Measurements from ENCODE around the gene ALCAM.

ALCAM gene

DNA sequence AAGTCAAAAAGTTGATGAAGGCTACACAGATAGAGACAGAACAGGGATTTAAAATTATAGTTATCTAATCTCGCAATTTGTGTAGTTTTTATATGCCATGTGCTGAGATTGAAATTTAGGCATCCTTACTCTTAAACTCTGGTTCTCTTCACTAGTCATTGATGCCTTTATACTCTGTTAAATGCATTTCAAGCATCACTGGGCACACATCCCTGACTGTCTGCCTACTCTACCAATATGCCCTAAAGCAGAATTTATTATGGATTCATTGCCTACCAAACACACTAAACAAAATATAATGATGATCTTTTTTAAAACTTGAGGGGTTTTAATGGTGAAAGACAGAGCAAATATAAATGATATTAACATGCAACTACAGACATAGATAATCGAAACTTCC, 10.3 kb upstream of the ALCAM start:
- DNase-seq (ENCODE audit: low read depth): no peak

DNA sequence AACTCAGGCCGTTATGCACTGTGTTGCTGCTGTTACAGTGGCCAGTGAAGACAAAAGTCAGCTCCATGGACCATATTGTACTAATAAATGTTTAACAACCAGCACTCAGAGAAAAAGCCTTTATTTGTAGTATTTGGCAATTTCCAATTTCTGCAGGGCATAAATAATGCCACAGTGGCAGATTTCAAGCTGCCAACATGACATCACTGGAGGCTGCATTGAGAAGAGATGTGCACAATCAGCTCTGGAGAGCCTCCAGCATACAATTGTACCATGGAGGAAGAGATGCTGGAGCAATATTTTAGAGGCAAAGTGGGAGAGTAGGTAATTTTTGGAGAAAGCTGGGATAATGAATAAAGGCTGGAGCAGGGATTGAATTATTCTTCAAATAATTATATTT, 9.7 kb upstream of the ALCAM start:
- no peak for DNase-seq (ENCODE audit: low read depth)

DNA sequence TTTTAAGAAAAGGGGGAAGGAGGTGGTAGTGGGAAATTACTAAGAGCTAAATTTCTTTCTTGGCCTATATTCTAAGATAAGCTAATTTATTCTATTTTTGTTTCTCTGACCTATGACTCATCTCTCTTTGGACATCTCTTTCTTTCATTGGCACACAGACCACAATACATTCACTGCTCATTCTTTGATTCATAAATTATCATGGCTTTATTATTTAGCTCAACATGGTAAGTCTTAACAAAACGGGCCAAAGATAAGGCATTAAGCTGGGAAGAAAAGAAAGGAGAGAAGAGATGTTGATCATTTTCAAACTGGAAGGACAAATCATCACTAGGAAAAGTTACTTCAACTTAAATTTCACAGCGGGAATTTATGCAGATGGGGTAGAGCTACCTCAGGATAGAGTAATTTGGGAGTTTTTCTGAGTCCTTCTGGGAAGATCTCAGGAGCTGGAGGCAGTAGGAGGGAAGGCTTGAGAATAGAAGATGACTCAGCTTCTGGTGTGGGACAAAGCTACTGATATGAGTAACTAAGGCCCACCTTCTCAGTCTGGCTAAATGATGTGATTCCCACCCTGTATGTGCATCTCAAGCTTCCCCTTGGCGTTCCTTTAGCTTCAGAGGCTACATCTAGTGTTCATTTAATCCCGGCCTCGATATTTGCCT, 7.5 kb upstream of the ALCAM start:
- DNase-seq (ENCODE audit: low read depth): no peak

DNA sequence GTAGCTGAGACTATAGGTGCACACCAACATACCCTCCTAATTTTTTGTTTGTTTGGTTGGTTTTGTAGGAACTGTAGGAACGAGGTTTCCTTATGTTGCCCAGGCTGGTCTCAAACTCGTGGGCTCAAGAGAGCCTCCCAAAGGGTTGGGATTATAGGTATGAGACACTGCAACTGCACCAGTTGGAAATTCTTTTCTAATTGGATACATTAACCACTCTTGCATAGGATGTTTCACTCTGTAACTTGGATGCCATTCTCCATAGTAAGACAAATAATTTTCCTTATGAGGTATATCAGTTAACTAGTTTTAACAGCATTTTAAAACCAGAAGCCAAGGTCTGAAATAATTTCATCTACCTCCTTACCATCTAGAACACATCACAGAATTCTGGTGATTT, 6.7 kb upstream of the ALCAM start:
- no peak for DNase-seq (ENCODE audit: low read depth)

DNA sequence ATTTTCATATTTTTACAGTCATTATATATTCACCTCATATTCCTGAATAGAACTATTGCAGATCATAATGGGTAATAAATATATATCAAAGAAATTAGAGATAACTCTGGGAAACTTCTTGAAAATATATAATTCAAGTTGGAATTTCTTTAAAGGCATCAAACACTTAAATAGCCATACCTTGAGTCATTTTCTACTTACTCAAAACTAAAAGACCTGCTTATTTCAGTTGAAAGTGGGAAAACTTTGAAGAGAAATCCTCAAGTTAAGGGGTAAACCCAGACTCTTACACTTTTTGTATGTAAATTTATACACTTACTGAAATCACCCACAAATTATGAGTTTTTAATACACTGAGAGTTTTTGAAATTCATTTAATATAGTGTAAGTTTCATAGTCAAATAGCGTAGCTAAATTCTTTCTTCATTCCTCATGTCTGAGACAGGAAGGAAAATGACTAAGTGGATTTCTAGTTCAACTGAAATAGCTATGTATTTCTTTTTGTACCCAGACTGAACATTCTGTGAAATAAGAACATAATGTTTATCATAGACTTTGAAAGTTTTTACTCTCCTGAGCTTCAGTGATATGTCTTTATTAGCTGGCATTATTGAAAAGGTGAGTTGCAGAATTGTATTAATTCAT, 4.6 kb upstream of the ALCAM start:
- no peak for DNase-seq (ENCODE audit: low read depth)

DNA sequence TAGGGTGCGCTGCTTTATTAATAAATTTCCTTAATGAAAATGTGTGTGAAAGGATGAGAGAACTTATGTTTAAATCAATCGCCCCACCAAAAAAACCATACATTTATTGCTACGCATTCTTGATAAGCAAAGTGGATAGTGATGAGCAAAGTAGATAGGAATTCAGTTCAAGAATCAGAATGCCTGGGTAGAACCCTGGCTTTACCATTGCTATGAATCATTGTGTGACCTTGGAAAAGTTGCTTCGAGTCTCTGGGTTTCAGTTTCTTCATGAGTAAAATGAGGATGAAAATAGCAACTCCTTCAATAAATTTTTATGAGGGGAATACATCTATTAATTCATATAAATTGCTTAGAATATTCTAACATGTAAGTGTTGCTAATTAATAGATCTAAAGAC, 2.6 kb upstream of the ALCAM start:
- DNase-seq (ENCODE audit: low read depth): no peak

DNA sequence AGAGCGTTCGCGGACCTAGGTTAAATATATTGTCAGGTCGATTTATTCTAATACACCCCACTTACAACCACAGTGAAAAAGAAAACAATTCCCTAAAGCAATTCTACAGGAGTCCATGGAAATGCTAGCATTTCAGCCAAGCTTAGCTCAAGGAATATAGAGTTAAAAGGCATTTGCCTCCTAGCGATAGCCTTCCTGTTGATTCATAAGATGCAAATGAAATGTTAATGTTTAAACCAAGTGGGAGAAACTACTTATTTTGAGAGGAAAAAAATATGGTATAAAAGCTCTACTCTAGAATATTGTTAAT, 1.7 kb upstream of the ALCAM start:
- DNase-seq (ENCODE audit: low read depth): no peak

DNA sequence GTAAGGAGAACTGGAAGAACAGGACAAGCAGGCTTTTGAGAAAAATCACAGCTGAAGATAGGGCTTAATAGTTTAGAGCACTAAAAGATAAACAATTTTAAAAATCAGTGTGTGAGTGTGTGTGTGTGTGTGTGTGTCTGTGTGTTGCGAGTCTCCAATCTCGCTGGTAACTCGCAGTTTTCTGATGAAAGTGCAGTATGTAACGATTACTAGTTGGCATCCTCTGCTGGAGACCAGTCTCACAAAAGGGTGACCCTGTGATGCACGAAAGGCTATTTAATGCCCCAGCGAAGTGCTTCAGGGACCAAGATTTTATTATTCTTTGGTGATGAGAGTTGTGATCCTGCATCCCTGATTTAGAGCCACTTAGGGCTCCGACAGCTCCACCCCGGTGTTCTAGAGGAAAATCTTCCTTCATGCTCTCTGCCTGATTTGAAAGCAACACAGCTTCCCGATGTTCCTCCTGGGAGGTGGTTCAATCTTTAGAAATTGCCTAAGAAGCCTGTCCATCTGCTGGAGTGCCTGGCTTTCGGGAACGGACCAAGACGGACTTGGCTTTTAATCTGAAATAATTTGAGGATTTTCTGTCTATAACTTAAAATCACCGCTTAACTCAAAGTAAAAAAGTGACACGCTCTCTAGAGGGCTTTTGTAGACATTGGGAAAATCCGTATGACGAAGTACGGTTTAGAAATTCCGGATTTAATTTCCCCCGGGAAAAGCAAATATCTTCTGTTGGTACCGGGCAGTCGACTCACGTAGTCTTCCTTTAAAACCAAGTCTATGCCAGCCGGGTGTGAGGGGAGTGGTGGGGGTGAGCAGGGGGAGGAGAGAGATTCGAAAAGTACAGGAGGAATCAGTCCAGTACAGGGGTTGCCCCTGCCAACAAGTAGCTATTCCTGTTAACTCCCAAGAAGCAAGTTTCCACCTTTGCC, 1.1 kb upstream of the ALCAM start:
- no peak for DNase-seq (ENCODE audit: low read depth)

DNA sequence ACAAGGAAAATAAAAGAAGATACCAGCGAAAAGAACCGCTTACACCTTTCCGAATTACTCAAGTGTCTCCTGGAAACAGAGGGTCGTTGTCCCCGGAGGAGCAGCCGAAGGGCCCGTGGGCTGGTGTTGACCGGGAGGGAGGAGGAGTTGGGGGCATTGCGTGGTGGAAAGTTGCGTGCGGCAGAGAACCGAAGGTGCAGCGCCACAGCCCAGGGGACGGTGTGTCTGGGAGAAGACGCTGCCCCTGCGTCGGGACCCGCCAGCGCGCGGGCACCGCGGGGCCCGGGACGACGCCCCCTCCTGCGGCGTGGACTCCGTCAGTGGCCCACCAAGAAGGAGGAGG, 325 bp downstream of the ALCAM start:
- no peak for DNase-seq (ENCODE audit: low read depth)

DNA sequence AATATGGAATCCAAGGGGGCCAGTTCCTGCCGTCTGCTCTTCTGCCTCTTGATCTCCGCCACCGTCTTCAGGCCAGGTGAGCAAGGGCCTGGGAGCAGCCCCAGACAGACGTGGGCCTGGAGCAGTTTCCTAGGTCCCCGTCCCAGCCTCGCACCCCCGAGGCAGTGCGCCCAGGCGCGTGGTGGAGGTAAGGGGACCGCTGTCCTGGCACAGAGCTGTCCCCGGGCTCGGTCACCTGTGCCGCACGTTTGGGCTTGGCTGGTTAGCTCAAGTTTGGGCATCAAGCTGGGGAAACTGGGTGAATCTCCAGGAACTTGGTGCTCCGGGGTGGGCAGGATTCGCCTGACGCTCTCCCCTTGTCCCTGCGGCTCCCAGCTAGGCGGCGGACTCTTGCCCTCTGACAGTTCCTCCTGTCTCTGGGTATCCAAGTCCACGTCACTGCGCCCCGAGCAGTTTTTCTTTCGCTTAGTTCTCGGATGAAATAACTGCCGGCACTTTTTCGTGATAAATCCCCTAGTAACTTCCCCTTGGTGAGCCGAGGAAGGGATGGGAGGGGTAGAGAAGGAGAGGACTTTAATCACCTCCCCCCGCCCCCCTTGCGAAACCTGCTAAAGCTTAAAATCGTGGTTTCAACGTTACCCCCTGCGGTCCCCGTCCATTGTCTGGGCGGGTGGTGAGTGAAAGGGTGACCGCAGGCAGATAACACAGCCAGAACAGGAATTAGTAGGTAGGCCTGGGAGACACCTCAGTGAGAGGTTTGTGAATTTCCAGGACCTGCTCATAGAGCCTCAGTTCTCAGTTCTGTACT, 901 bp downstream of the ALCAM start:
- DNase-seq (ENCODE audit: low read depth): peak; percentile 67

DNA sequence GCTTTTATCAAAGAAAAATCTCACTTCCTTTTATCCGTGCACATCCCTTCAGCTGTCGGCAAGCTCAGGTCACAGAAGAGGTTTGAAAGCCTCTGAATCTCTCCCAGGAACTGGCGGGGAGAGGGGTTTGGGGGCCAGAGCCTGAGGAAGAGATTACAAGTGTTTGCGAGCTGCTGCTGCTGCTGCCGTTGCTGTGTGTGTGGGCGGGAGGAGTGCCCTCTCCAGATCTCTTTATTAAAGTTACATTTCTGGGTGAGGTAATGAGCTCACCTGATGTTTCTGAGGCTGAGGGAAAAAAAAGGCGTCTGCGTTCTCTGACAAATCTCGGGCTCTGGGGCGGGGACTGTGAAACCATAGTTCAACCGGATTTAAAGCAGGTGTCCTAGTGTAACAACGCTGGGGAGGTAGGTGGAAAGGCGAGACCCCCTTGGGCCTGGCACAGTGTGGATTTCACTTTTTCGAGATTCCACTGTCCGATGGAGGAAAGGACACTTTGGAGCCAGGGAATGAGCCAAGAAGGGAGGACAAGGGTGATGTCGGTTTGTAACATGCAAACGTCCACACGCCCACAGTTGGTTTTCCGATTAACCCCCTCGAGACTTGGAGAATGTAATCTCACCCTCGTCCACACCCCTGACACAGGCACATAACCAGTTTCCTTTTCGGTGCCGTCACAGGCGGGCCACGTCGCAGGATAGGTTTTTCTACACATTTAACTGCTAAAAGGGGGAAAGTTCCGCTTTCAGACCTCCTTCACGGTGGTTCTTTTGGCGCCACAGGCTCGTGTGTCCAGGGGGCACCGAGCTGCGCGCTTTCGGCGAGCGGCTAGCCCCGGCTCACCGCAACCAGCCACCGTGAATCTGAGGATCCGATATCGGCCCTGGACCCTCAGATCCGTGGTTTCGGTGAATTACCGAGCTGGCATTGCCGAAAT, 2.1 kb downstream of the ALCAM start:
- DNase-seq (ENCODE audit: low read depth): peak; percentile 61

DNA sequence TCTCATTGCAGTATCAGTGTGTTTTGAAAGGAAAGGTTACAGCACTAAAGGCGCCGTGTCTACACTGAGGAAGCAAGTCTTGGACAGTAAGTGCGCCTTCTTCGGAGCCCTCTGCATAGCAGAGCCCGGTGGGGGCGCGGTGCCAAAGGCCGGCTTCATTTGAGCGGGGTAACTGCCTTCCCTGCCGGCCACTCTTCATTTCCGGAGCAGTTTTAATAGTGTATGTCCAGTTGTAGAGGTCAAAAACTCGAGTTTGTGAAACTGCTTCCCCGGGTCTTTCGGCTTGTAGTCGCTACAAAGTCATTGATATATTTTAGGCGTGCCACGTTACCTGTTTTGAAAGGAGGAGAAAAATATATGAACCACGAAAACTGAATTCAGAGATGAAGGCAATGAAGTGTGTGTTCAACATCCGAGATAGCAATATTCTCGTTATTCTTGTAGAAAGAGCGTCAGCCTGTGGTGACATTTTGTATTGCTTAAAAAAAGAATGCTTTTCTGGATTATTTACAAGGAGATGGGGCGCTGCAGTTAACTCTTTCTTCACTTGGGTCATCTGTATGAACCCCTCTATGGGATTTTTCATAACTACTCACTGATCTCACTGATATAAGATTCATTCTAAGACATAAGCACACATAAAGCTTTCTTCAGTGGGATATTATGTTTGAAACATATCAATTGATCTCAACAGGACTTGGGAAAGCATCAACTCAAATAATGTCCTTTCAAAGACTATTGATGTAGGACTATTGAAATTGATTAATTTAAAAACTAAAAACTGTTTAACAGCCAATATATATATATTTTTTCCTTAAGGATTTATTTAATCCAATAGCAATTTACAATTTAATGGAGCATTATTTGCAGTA, 3.0 kb downstream of the ALCAM start:
- peak; percentile 11 for DNase-seq (ENCODE audit: low read depth)

DNA sequence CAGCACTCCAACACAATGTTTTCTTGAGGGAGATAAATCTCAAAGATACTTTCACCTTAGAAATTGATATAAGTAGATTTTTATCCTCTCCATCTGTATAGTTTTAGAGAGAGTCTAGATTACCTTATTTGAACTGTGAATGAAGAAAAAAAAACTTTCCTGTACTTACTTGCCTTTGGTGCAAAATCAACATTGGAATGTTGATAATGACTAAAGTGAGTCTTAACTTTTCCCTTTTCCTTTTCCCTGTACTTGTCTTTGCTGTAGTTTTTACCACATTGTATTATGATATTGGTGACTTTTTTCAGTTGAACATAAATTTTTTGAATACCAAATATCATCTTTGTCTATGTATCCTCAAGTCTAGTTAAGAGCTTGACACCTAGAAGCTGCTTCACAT, 6.7 kb downstream of the ALCAM start:
- DNase-seq (ENCODE audit: low read depth): no peak

DNA sequence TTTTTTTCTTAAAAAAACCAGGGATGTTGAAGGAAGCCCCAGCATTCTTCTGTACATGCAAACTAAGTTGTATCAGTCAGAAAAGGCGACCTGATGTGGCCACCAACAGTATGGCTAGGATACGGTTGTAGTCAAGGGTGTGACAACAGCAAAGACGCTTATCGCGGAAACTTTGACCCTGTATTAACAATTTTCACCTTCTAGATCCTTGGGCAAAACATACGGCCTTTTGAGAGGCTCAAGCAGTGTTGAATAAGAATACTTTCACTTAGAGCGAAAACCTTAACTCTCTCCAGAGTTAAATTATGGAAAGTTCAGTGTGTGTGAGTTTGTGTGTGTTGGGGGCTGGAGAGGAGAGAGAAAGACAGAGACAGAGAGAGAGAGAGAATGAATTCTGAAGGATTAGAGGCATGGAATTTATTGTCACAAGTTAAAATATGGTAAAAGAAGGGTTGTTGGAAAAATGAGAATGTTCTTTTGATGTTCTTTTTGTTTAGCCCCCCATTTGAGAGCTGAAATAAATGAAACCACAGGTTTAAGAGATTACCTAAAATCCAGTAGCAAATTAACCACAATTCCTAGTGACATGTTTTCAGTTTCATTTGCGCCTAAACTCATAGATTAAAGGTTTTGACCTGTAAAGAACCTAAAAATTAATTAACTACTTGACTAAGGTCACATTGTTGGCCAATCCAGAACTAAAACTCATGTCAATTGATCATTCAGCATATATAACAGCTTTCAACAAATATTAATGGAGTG, 9.2 kb downstream of the ALCAM start:
- no peak for DNase-seq (ENCODE audit: low read depth)

DNA sequence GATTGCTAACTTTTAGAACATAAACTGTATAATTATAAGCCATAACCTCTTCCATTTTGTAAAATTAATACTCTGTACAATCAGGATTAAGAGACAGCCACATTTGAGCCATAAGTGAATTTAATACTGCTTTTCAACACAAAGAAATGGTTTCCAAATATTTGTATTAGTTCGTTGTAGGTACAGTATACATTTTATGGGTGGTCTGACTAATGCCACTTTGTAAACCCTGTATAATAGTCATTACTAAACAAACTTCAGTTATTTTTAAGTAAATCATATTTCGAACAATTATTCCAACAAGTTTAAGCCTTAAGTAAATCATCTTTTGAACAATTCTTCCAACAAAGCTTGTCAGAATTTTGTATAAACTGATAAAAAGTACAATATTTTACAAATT, 11.0 kb downstream of the ALCAM start:
- no peak for DNase-seq (ENCODE audit: low read depth)

DNA sequence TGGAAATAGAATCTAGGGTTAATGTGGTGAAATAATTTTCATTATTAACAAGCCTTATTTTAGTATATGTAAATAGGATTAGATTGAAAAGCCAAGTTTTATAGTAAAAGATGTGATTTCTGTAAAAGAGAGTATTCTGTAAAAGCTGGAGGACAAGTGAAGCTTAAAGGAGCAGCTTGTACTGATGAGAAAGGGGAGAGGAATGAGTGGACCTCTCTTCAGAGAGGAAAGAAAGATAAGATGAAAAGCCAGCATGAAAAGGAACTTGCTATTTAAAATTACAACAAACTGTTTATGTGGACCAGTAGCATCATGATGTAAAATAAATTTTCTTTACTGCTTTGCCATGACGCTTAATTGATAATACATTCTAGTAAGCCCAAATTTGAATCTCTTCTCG, 18.5 kb downstream of the ALCAM start:
- DNase-seq (ENCODE audit: low read depth): no peak

DNA sequence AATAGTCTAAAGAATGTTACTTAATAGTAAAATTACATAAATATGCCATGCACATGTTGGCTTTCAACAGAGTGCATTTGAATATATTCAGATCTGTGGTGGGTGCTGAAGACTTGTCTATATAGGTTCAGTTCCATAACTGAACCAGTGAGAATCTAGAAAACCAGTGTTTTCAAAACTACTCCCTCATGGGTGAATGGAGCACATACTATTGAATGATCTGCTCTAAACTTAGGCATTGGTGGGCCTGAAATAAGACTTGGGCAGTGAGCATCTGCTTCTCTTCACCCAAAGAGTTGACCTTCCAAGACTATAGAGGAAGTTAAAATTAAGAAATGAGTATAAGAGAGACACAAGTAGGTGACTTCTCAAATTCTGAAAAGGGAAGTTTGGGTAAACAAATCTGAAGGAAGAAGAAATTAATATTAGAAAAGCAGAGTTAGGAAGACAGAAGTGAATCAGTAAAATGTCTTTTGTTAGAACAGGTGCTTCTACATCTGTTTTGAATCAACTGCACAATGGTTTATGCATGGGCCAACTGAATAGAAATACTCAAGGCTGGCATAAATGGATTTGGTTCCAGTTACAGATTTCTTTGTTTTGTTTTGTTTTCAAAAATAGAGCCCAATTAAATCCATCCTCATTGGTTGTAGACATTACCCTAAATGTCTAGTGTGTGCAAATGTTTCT, 19.3 kb downstream of the ALCAM start:
- no peak for DNase-seq (ENCODE audit: low read depth)

DNA sequence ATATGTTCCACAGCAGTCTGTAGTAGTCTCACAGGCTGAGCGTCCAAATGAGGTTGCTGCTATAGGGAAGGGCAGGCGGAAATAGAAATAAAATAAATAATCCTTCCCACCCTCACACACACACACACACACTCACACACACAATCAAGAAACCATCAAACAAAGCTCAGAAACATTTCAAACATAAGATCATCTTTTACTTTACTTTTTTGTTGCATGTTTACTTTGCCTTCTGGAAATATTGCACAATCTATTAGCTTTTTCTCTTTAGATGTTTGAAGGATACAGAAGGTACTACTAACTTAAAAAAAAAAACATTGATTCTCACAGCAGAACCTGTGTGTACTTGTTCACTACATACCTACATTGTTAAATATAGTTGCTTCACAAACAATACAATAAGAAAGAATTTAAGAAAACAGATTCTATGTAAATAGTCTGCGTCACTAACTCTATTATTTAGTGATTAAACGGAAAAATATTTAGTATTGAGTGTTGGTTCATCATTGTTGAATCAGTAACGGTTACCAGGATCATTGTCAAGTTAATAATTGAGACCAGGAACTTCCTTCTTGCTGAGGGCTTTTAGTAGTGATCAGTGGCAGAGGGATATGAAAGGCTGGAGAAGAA, 20.5 kb downstream of the ALCAM start:
- DNase-seq (ENCODE audit: low read depth): no peak

DNA sequence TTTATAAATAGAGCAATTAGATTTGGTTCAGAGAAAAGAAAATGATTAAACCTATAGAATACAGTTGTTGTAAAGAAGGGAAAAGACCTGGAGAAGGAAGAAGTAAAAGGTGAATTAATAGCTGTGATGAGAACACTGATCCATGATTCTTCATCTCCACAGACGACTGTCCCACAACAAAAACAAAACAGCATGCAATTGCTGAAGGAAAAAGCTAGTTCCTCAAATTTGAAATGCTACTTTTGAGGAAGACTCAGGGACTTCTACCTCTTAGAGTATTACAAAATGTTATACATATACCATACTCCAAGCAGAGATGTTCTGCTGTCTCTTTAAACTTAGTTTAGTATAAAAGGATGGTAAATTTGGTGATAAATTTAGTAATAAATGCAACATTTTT, 21.5 kb downstream of the ALCAM start:
- no peak for DNase-seq (ENCODE audit: low read depth)

Measured in activated T-cell treated with anti-CD3 and anti-CD28 coated beads for 24 hours (primary cell).